Measurements from ENCODE around the gene SIN3B. TPM values are rescaled to one million over a fixed set of nuclear protein-coding genes. Genes with fewer than 3 reads are reported as not detected.

The SIN3B gene
- total and polyA plus RNA-seq, 9 of the 15 experiments (the other 6 are each of a cell fraction or from before 2014, with no cell fraction given): 0.51 to 34.2 (median 14.3) TPM

DNA sequence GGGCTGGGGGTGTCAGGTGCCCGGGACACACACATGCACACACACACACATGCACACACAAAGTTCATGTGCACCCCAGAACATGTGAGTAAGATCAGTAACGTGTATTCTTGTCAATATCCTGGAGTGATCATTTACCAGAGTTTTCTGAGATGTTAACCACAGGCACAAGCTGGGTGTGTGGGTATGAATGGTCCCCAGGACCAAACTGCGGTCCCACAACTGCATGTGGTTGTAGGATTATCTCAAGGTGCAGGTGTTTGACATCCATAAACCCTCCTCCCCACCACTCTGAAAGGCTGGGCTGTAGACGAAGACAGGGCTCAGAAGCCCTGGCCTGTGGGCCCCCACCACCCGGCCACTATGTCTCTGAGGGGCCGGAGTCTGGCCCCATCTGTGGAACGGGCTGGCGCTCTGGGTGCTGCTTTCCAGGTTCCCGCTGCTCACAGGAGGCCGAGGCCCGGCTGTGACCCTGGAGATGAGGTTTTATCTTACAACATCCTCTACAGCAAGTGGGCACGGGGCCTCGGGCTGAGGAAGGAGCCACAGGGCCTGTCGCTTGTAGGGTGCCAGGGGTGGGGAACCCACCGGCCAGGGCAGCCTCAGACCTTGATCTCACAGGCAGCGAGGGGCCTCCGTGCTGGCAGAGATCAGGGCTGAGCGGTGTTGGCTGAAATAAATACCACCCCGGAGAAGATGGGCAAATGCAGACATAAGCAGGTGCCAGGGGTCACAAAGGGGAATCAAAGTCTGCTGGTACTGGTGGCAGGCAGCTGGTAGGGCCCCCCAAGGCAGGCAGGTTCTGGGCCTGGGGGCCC is 63.9 kb downstream of the SIN3B start (continued):
- TF ChIP-seq ZBTB40 (IDR thresholded peaks at IDR 0.05): no peak
- no peak for TF ChIP-seq ZBTB40 (CRISPR knock-in tag; IDR thresholded peaks at IDR 0.05)
- TF ChIP-seq JUNB (CRISPR knock-in tag; conservative IDR thresholded peaks at IDR 0.05): no peak
- TF ChIP-seq, protein P1, sequence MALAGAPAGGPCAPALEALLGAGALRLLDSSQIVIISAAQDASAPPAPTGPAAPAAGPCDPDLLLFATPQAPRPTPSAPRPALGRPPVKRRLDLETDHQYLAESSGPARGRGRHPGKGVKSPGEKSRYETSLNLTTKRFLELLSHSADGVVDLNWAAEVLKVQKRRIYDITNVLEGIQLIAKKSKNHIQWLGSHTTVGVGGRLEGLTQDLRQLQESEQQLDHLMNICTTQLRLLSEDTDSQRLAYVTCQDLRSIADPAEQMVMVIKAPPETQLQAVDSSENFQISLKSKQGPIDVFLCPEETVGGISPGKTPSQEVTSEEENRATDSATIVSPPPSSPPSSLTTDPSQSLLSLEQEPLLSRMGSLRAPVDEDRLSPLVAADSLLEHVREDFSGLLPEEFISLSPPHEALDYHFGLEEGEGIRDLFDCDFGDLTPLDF (CRISPR knock-in tag; IDR thresholded peaks at IDR 0.05): no peak
- TF ChIP-seq KAT8 (IDR thresholded peaks at IDR 0.05; ENCODE audit: low read depth): no peak
- peak; percentile 24 for TF ChIP-seq POLR2A (conservative IDR thresholded peaks at IDR 0.05)
- TF ChIP-seq, protein P2, sequence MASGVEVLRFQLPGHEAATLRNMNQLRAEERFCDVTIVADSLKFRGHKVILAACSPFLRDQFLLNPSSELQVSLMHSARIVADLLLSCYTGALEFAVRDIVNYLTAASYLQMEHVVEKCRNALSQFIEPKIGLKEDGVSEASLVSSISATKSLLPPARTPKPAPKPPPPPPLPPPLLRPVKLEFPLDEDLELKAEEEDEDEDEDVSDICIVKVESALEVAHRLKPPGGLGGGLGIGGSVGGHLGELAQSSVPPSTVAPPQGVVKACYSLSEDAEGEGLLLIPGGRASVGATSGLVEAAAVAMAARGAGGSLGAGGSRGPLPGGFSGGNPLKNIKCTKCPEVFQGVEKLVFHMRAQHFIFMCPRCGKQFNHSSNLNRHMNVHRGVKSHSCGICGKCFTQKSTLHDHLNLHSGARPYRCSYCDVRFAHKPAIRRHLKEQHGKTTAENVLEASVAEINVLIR (CRISPR knock-in tag; IDR thresholded peaks at IDR 0.05): no peak
- no peak for TF ChIP-seq ZBED1 (IDR thresholded peaks at IDR 0.05)
- no peak for TF ChIP-seq MEIS2 (IDR thresholded peaks at IDR 0.05; ENCODE audit: partially characterized antibody)
- TF ChIP-seq, protein P3, sequence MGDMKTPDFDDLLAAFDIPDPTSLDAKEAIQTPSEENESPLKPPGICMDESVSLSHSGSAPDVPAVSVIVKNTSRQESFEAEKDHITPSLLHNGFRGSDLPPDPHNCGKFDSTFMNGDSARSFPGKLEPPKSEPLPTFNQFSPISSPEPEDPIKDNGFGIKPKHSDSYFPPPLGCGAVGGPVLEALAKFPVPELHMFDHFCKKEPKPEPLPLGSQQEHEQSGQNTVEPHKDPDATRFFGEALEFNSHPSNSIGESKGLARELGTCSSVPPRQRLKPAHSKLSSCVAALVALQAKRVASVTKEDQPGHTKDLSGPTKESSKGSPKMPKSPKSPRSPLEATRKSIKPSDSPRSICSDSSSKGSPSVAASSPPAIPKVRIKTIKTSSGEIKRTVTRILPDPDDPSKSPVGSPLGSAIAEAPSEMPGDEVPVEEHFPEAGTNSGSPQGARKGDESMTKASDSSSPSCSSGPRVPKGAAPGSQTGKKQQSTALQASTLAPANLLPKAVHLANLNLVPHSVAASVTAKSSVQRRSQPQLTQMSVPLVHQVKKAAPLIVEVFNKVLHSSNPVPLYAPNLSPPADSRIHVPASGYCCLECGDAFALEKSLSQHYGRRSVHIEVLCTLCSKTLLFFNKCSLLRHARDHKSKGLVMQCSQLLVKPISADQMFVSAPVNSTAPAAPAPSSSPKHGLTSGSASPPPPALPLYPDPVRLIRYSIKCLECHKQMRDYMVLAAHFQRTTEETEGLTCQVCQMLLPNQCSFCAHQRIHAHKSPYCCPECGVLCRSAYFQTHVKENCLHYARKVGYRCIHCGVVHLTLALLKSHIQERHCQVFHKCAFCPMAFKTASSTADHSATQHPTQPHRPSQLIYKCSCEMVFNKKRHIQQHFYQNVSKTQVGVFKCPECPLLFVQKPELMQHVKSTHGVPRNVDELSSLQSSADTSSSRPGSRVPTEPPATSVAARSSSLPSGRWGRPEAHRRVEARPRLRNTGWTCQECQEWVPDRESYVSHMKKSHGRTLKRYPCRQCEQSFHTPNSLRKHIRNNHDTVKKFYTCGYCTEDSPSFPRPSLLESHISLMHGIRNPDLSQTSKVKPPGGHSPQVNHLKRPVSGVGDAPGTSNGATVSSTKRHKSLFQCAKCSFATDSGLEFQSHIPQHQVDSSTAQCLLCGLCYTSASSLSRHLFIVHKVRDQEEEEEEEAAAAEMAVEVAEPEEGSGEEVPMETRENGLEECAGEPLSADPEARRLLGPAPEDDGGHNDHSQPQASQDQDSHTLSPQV (IDR thresholded peaks at IDR 0.05): peak; percentile 66
- TF ChIP-seq MYBL2 (IDR thresholded peaks at IDR 0.05; ENCODE audit: low read depth): no peak
- TF ChIP-seq MYBL2 (CRISPR knock-in tag; IDR thresholded peaks at IDR 0.05; ENCODE audit: borderline replicate concordance): no peak
- no peak for TF ChIP-seq CAMTA2 (CRISPR knock-in tag; conservative IDR thresholded peaks at IDR 0.05)
